GM12892 (cell line): ENCODE data around the gene MVP.

Source experiments
- DNase-seq: peaks from one replicate; pipeline ENCODE4 v3.0.0; 2011; ENCODE audit not compliant: insufficient read length
- FAIRE-seq: peaks from 2 replicates; lab custom pipeline; 2011; peaks lifted over from hg19 to GRCh38; lab: Jason Lieb, UNC
- POLR2A ChIP-seq: IDR thresholded peaks from 2 replicates; pipeline ENCODE4 v1.6.1; 2011; ENCODE audit warnings: low read depth, low read length, control low read depth
- POLR2AphosphoS5 ChIP-seq: IDR thresholded peaks from 2 replicates; pipeline ENCODE4 v1.6.1; 2011; ENCODE audit warnings: low read depth, low read length, control low read depth
- TAF1 ChIP-seq: IDR thresholded peaks from 2 replicates; pipeline ENCODE4 v1.6.1; 2011; ENCODE audit warnings: low read depth, mild to moderate bottlenecking, control low read depth, low read length, borderline replicate concordance

MVP gene

GRCh38 chr16:29896841-29897240, 76.6 kb downstream of the MVP start:
- DNase-seq (no peak), FAIRE-seq (no peak)
- TF ChIP-seq POLR2A, result no peak
- no peak for TF ChIP-seq POLR2AphosphoS5
- TF ChIP-seq TAF1, result no peak

- TF ChIP-seq POLR2AphosphoS5, result no peak
- no peak for TF ChIP-seq TAF1
- TF ChIP-seq POLR2A, result no peak
- no peak for FAIRE-seq
- DNase-seq, result no peak
These were observed 77.1 kb downstream of the MVP start for GRCh38 chr16:29897333-29897732.
